Measurements from ENCODE around the gene NFATC2. TPM values are rescaled to one million over a fixed set of nuclear protein-coding genes. Genes with fewer than 3 reads are reported as not detected.

Gene NFATC2
- total RNA-seq, 1 experiment from 2014 or later = 0.61 TPM

- Mint-ChIP-seq H3K4me3 (no peak overlapping the region), H3K27me3 (ENCODE audit: low read depth) (peaks cover 4% of the 10 kb centered on the region; the same call in 1 of the 2 replicates), H3K4me1 (peaks cover 4 to 5% of the 10 kb centered on the region in 2 experiments), H3K9me3 (peaks cover 3 to 8% of the 10 kb centered on the region in 2 experiments; a peak in 4 of 5 replicates), H3K27ac (no peak overlapping the region), H3K36me3 (ENCODE audit: insufficient read depth in 1 of 3, low read depth in 3 of 3) (peaks cover 0 to 3% (median 2%) of the 10 kb centered on the region in 3 experiments; a peak in 3 of 7 replicates)
- Histone ChIP-seq H2BK15ac (ENCODE audit: low read depth, low read length) (no peak overlapping the region), H2BK20ac (ENCODE audit: low read depth, low read length, poor library complexity, severe bottlenecking) (no peak overlapping the region), H3K4me1 (ENCODE audit: insufficient read depth, low read length) (no peaks in the 10 kb centered on the region), H3K23me2 (ENCODE audit: insufficient read length, low read depth, low read length, poor library complexity, severe bottlenecking) (no peaks in the 10 kb centered on the region), H3K23ac (ENCODE audit: insufficient read length, low read depth, low read length) (no peak overlapping the region), H2BK5ac (ENCODE audit: insufficient read length, low read length) (no peak overlapping the region), H2BK120ac (ENCODE audit: low read depth, low read length, poor library complexity, severe bottlenecking) (no peak overlapping the region), H3K79me2 (ENCODE audit: insufficient read depth, low read length) (no peaks in the 10 kb centered on the region), H4K91ac (ENCODE audit: insufficient read length, low read depth, low read length) (no peak overlapping the region), H2BK12ac (ENCODE audit: insufficient read length, low read depth, low read length) (no peak overlapping the region), H3K4me2 (ENCODE audit: insufficient read depth, insufficient read length, low read length) (no peak overlapping the region), H2AFZ (ENCODE audit: low read length) (no peak overlapping the region), H3K27ac (ENCODE audit: insufficient read length, low read depth, low read length) (no peak overlapping the region), H3K14ac (ENCODE audit: insufficient read depth, low read length) (no peak overlapping the region), H3T11ph (ENCODE audit: low read length) (no peak overlapping the region), H4K20me1 (ENCODE audit: control insufficient read depth, insufficient read depth, insufficient read length) (no peaks in the 10 kb centered on the region), H3K27me3 (ENCODE audit: insufficient read depth, low read length) (no peaks in the 10 kb centered on the region), H3K79me1 (ENCODE audit: insufficient read depth, low read depth, low read length, poor library complexity, severe bottlenecking) (no peaks in the 10 kb centered on the region), H3K9ac (ENCODE audit: extremely low read depth, insufficient read length, low read length) (no peak overlapping the region), H3K18ac (ENCODE audit: insufficient read length, low read depth, low read length) (no peak overlapping the region), H4K8ac (replicated peaks; ENCODE audit: insufficient read length, low read depth, low read length) (no peak overlapping the region), H3K9me3 (ENCODE audit: control insufficient read depth, low read depth, low read length) (no peaks in the 10 kb centered on the region), H3K4ac (ENCODE audit: low read depth, low read length) (no peak overlapping the region), H4K5ac (ENCODE audit: insufficient read length, low read depth, low read length) (no peak overlapping the region), H3K56ac (ENCODE audit: insufficient read length, low read depth, low read length) (no peak overlapping the region), H2AK5ac (ENCODE audit: insufficient read length, low read length) (no peak overlapping the region)
- no CpG with 5 or more reads among the region's 5 CpGs for WGBS (ENCODE audit: extremely low coverage, insufficient read length, low lambda C conversion rate)
- TF ChIP-seq, protein P1, sequence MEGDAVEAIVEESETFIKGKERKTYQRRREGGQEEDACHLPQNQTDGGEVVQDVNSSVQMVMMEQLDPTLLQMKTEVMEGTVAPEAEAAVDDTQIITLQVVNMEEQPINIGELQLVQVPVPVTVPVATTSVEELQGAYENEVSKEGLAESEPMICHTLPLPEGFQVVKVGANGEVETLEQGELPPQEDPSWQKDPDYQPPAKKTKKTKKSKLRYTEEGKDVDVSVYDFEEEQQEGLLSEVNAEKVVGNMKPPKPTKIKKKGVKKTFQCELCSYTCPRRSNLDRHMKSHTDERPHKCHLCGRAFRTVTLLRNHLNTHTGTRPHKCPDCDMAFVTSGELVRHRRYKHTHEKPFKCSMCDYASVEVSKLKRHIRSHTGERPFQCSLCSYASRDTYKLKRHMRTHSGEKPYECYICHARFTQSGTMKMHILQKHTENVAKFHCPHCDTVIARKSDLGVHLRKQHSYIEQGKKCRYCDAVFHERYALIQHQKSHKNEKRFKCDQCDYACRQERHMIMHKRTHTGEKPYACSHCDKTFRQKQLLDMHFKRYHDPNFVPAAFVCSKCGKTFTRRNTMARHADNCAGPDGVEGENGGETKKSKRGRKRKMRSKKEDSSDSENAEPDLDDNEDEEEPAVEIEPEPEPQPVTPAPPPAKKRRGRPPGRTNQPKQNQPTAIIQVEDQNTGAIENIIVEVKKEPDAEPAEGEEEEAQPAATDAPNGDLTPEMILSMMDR (conservative IDR thresholded peaks at IDR 0.05) = no peak
- no peak for DNase-seq
These were observed 203.7 kb downstream of the NFATC2 start for GRCh38 chr20:51338692-51339440.
